HL-60 (cell line): ENCODE measurements around the gene OR51G2.

Source experiments
- DNase-seq, 2 experiments: peaks; one replicate each; pipeline ENCODE4 v3.0.0-alpha.2; 2010 to 2020; ENCODE audit warnings: low read depth in 1 of 2, low spot score in 1 of 2
- H3K27ac ChIP-seq: fragments of 250-450 bp; sonication (Bioruptor Pico); replicated peaks from 2 replicates; pipeline ENCODE4 v1.5.1; 2020; ENCODE audit warnings: mild to moderate bottlenecking, moderate library complexity
- H3K27me3 ChIP-seq: fragments of 250-450 bp; sonication (Bioruptor Pico); 2 replicates; pipeline ENCODE4 v1.5.1; 2021; ENCODE audit warnings: mild to moderate bottlenecking, moderate library complexity; ENCODE audit not compliant: insufficient read depth, poor library complexity, severe bottlenecking
- H3K4me3 ChIP-seq: replicated peaks from 2 replicates; pipeline ENCODE4 v1.5.1; 2011; ENCODE audit warnings: mild to moderate bottlenecking, control low read depth, low read length; ENCODE audit not compliant: insufficient read depth
- GABPA ChIP-seq: IDR thresholded peaks from 2 replicates; pipeline ENCODE4 v1.6.1; 2012; ENCODE audit warnings: low read depth
- POLR2AphosphoS5 ChIP-seq: IDR thresholded peaks from 2 replicates; pipeline ENCODE4 v1.6.1; 2012; ENCODE audit warnings: low read depth
- SPI1 ChIP-seq: IDR thresholded peaks from 2 replicates; pipeline ENCODE4 v1.6.1; 2012; ENCODE audit warnings: low read depth, mild to moderate bottlenecking, borderline replicate concordance
- TF ChIP-seq, protein P1 (sequence below): IDR thresholded peaks from one replicate; pipeline ENCODE4 v1.5.1; 2011; ENCODE audit warnings: low read length, control low read depth, inconsistent platforms; ENCODE audit not compliant: insufficient read depth
- TF ChIP-seq, protein P2 (sequence below): IDR thresholded peaks from 2 replicates; pipeline ENCODE4 v1.6.1; 2012; ENCODE audit warnings: low read depth; ENCODE audit not compliant: insufficient replicate concordance

The OR51G2 gene

GRCh38 chr11:4921796-4922195, 2.6 kb upstream of the OR51G2 start:
- H3K27me3 ChIP-seq = no peaks in the 10 kb centered on the region
- H3K4me3 ChIP-seq = no peak overlapping the region
- TF ChIP-seq POLR2AphosphoS5 = no peak
- no peak overlapping the region for H3K27ac ChIP-seq
- no peak for DNase-seq

DNA sequence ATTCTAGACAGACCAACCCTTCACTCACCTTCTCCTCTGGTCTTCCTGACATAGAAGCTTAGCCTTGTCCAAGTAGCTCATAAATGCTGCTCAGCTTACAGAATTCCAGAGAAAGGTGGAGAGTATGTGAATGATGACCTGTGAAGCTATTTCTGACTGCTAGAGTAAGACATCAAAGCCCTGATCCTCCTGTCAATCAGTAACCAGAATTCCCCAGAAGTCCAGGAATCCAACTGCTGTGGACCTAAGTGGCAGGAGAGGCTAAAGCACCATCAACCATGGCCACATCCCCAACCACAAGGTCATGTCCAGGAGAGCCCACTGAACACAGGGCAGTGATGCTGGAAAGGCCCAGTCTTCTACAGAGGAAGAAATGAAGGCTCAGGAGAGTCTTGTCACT, 2.6 kb downstream of the OR51G2 start:
- TF ChIP-seq, protein P1, sequence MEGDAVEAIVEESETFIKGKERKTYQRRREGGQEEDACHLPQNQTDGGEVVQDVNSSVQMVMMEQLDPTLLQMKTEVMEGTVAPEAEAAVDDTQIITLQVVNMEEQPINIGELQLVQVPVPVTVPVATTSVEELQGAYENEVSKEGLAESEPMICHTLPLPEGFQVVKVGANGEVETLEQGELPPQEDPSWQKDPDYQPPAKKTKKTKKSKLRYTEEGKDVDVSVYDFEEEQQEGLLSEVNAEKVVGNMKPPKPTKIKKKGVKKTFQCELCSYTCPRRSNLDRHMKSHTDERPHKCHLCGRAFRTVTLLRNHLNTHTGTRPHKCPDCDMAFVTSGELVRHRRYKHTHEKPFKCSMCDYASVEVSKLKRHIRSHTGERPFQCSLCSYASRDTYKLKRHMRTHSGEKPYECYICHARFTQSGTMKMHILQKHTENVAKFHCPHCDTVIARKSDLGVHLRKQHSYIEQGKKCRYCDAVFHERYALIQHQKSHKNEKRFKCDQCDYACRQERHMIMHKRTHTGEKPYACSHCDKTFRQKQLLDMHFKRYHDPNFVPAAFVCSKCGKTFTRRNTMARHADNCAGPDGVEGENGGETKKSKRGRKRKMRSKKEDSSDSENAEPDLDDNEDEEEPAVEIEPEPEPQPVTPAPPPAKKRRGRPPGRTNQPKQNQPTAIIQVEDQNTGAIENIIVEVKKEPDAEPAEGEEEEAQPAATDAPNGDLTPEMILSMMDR = no peak
- TF ChIP-seq POLR2AphosphoS5 = no peak
- TF ChIP-seq, protein P2, sequence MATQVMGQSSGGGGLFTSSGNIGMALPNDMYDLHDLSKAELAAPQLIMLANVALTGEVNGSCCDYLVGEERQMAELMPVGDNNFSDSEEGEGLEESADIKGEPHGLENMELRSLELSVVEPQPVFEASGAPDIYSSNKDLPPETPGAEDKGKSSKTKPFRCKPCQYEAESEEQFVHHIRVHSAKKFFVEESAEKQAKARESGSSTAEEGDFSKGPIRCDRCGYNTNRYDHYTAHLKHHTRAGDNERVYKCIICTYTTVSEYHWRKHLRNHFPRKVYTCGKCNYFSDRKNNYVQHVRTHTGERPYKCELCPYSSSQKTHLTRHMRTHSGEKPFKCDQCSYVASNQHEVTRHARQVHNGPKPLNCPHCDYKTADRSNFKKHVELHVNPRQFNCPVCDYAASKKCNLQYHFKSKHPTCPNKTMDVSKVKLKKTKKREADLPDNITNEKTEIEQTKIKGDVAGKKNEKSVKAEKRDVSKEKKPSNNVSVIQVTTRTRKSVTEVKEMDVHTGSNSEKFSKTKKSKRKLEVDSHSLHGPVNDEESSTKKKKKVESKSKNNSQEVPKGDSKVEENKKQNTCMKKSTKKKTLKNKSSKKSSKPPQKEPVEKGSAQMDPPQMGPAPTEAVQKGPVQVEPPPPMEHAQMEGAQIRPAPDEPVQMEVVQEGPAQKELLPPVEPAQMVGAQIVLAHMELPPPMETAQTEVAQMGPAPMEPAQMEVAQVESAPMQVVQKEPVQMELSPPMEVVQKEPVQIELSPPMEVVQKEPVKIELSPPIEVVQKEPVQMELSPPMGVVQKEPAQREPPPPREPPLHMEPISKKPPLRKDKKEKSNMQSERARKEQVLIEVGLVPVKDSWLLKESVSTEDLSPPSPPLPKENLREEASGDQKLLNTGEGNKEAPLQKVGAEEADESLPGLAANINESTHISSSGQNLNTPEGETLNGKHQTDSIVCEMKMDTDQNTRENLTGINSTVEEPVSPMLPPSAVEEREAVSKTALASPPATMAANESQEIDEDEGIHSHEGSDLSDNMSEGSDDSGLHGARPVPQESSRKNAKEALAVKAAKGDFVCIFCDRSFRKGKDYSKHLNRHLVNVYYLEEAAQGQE = no peak
- DNase-seq = no peak

DNA sequence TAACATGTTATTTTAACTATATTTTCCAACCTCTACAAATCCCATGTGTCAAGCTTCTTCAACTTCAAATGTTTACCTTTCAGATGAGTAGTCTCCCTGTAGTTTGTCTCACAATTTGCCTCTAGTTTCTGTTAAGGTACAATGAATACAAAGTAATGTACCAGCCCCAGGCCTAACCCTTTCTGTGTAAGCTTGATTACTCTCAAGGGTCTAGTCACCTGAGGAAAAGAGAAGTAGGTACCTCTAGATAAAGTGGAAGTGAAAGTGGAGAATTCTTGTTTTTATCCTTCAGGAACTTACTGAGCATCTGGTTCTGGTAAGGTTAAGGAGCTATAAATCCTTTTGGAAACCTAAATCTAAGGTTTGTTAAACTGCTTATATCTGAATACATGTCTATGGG, 15.7 kb downstream of the OR51G2 start, which contains the start of gene OR51A7:
Gene OR51A7 (plus strand): TSS at position 300 of the 400 bp plus-strand sequence. CDS start 3,587 bp downstream, outside the sequence.
- Histone ChIP-seq H3K27ac (no peak within 1 kb of the TSS), H3K4me3 (no peak within 1 kb of the TSS), H3K27me3 (peaks cover 2% of the 10 kb centered on the region)
- TF ChIP-seq, protein P1 = no peak
- TF ChIP-seq SPI1 (no peak), POLR2AphosphoS5 (no peak), GABPA (no peak)
- TF ChIP-seq, protein P2 = no peak
- no peak for DNase-seq

More for the DNA sequence above, 2.6 kb downstream of the OR51G2 start:
- Histone ChIP-seq H3K27me3 (no peaks in the 10 kb centered on the region), H3K4me3 (no peak overlapping the region), H3K27ac (no peak overlapping the region)

- Histone ChIP-seq H3K27ac (no peak overlapping the region), H3K27me3 (no peaks in the 10 kb centered on the region), H3K4me3 (no peak overlapping the region)
- no peak for DNase-seq
- TF ChIP-seq GABPA = no peak
These were observed 27.0 kb downstream of the OR51G2 start for GRCh38 chr11:4891996-4892640.

DNA sequence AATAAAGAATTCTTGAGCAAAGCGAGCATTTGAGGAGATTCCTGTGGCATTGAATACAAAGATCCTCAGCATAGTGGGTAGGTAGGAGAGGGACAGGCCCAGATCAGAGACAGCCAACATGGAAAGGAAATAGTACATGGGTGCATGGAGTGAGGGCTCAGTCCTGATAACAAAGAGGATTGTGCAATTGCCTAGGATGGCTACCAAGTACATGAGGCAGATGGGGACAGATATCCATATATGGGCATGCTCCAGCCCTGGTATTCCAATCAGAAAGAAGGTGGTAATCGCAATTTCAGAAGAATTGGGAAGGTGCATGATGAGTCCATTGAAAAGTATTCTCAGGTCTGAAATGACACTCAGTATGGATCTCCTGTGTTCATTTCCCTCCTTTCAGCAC, 28.9 kb downstream of the OR51G2 start:
- TF ChIP-seq POLR2AphosphoS5 (no peak), GABPA (no peak), SPI1 (no peak)
- TF ChIP-seq, protein P2 = no peak
- TF ChIP-seq, protein P1 = no peak
- Histone ChIP-seq H3K27ac (no peak overlapping the region), H3K4me3 (no peak overlapping the region), H3K27me3 (no peaks in the 10 kb centered on the region)
- no peak for DNase-seq
